Natural killer cell (primary cell): ENCODE results near the gene SASH1. TPM values are rescaled to one million over a fixed set of nuclear protein-coding genes. Genes with fewer than 3 reads are reported as not detected.

Source experiments
- ATAC-seq, 3 donors: fragments of 150-1000 bp in 2 of 3; fragments of 200-7000 bp in 1 of 3; cut with Tn5 transposase; 1 replicate in 1 of 3; 2 replicates in 2 of 3; pipeline ENCODE4 v1.10.0; 2021; ENCODE audit warnings: mild to moderate bottlenecking in 2 of 3, moderate library complexity in 2 of 3
- DNase-seq, 2 donors: peaks; one replicate each; pipeline versions ENCODE4 v3.0.0 to v3.0.0-alpha.2; 2013 to 2021; ENCODE audit warnings: mixed read lengths in 1 of 2
- H3K27ac ChIP-seq: one replicate; pipeline ENCODE4 v1.5.1; 2013; ENCODE audit warnings: mild to moderate bottlenecking, low read length
- H3K27me3 ChIP-seq: one replicate; pipeline ENCODE4 v1.6.1; 2013; ENCODE audit warnings: low read length; ENCODE audit not compliant: control insufficient read depth, insufficient read depth
- H3K36me3 ChIP-seq: one replicate; pipeline ENCODE4 v1.6.1; 2013; ENCODE audit warnings: low read length; ENCODE audit not compliant: control insufficient read depth, insufficient read depth
- H3K4me1 ChIP-seq: one replicate; pipeline ENCODE4 v1.6.1; 2013; ENCODE audit warnings: low read length; ENCODE audit not compliant: control insufficient read depth, insufficient read depth
- H3K4me3 ChIP-seq: one replicate; pipeline ENCODE4 v1.5.1; 2013; ENCODE audit warnings: low read length
- H3K9me3 ChIP-seq: one replicate; pipeline ENCODE4 v1.6.1; 2013; ENCODE audit warnings: low read length; ENCODE audit not compliant: control insufficient read depth, insufficient read depth
- H3K27ac Mint-ChIP-seq, 2 donors: one replicate each; pipeline ENCODE4 v1.8.0; 2022; ENCODE audit warnings: mild to moderate bottlenecking in 2 of 2, mixed read lengths in 2 of 2, moderate library complexity in 1 of 2
- H3K27me3 Mint-ChIP-seq, 2 donors: one replicate each; pipeline ENCODE4 v1.8.0; 2022; ENCODE audit warnings: low read depth in 2 of 2, mixed read lengths in 2 of 2
- H3K36me3 Mint-ChIP-seq: one replicate; pipeline ENCODE4 v1.8.0; 2022; ENCODE audit warnings: mixed read lengths
- H3K4me1 Mint-ChIP-seq, 2 donors: one replicate each; pipeline ENCODE4 v1.8.0; 2022; ENCODE audit warnings: mixed read lengths in 2 of 2
- H3K4me3 Mint-ChIP-seq: one replicate; pipeline ENCODE4 v1.8.0; 2022; ENCODE audit warnings: mild to moderate bottlenecking, moderate library complexity, mixed read lengths
- H3K9me3 Mint-ChIP-seq, 2 donors: one replicate each; pipeline ENCODE4 v1.8.0; 2022; ENCODE audit warnings: mixed read lengths in 2 of 2
- CTCF ChIP-seq: fragments of 200-600 bp; IDR thresholded peaks from one replicate; pipeline ENCODE4 v1.8.0; 2022; ENCODE audit warnings: antibody characterized with exemption
- WGBS: methylation state at CpG from one replicate; pipeline ENCODE4 v1.1.7; 2013; ENCODE audit warnings: missing lambda C conversion rate; ENCODE audit not compliant: insufficient coverage; 5-methylcytosine and 5-hydroxymethylcytosine counted together
- intact Hi-C: fragments of 100-400 bp; cut with micrococcal nuclease; formaldehyde crosslinking; loops from one replicate; pipeline ENCODE4 v1.14.2; 2022
- total RNA-seq, 4 donors: library from RNA; stranded (reverse); fragments of 120-200 nt in 1 of 4; gene quantifications; one replicate each; pipeline versions ENCODE4 v1.2.3 to v1.2.4, GENCODE V29; 2013 to 2022

Gene SASH1
- total RNA-seq, 3 donors from 2014 or later (not counting 1 experiment from before 2014, with no cell fraction given) = 0.63 to 6.2 (median 2.7) TPM

- WGBS = 86% methylated on average over 9 of the region's 9 CpGs
- Mint-ChIP-seq H3K4me1 (no peaks in the 10 kb centered on the region), H3K27me3 (peaks cover 13 to 32% of the 10 kb centered on the region in 2 donors), H3K36me3 (no peaks in the 10 kb centered on the region), H3K9me3 (no peaks in the 10 kb centered on the region), H3K4me3 (no peak overlapping the region), H3K27ac (no peak overlapping the region)
- H3K27ac ChIP-seq = no peak overlapping the region
- no peaks in the 10 kb centered on the region for H3K9me3 ChIP-seq
- H3K4me1 ChIP-seq = no peaks in the 10 kb centered on the region
- H3K27me3 ChIP-seq = no peaks in the 10 kb centered on the region
- no peak for TF ChIP-seq CTCF
- ATAC-seq (no peak), DNase-seq (no peak)
- H3K4me3 ChIP-seq = no peak overlapping the region
- H3K36me3 ChIP-seq = no peaks in the 10 kb centered on the region
- intact Hi-C loops = no loop called here
These were observed 129.1 kb downstream of the SASH1 start for GRCh38 chr6:148471624-148472159.

- no peak for TF ChIP-seq CTCF
- no peaks in the 10 kb centered on the region for H3K27me3 ChIP-seq
- Mint-ChIP-seq H3K36me3 (no peaks in the 10 kb centered on the region), H3K4me3 (no peak overlapping the region), H3K4me1 (no peaks in the 10 kb centered on the region), H3K9me3 (no peaks in the 10 kb centered on the region), H3K27me3 (peaks cover 13 to 36% of the 10 kb centered on the region in 2 donors), H3K27ac (no peak overlapping the region)
- H3K9me3 ChIP-seq = no peaks in the 10 kb centered on the region
- H3K4me1 ChIP-seq = no peaks in the 10 kb centered on the region
- WGBS = 78% methylated on average over 9 of the region's 12 CpGs
- intact Hi-C loops = no loop called here
- ATAC-seq = no peak
- no peak overlapping the region for H3K4me3 ChIP-seq
- DNase-seq = no peak
- H3K27ac ChIP-seq = no peak overlapping the region
- no peaks in the 10 kb centered on the region for H3K36me3 ChIP-seq
These were observed 129.8 kb downstream of the SASH1 start for GRCh38 chr6:148472171-148473105.

GRCh38 chr6:148479497-148479896 lies 136.9 kb downstream of the SASH1 start:
- Histone ChIP-seq H3K4me3 (no peak overlapping the region), H3K27me3 (no peaks in the 10 kb centered on the region), H3K36me3 (no peaks in the 10 kb centered on the region), H3K4me1 (no peaks in the 10 kb centered on the region), H3K27ac (no peak overlapping the region), H3K9me3 (no peaks in the 10 kb centered on the region)
- no peak overlapping the region for H3K4me3 Mint-ChIP-seq
- peaks cover 3 to 46% of the 10 kb centered on the region in 2 donors for H3K27me3 Mint-ChIP-seq
- intact Hi-C loops = no loop called here
- DNase-seq (no peak), ATAC-seq (no peak)
- H3K36me3 Mint-ChIP-seq = no peaks in the 10 kb centered on the region
- H3K9me3 Mint-ChIP-seq = no peaks in the 10 kb centered on the region
- no peak overlapping the region for H3K27ac Mint-ChIP-seq
- WGBS = 83% methylated on average over 5 of the region's 5 CpGs
- no peak for TF ChIP-seq CTCF
- no peaks in the 10 kb centered on the region for H3K4me1 Mint-ChIP-seq
